Mesenteric fat pad (tissue), 1 donor: ENCODE results near the gene MLLT10. TPM values are rescaled to one million over a fixed set of nuclear protein-coding genes. Genes with fewer than 3 reads are reported as not detected.

Source experiments
- DNase-seq: peaks from one replicate; pipeline ENCODE4 v3.0.0-alpha.2; 2020; ENCODE audit warnings: low spot score
- total RNA-seq: library from RNA; stranded (reverse); fragmentation: NEBNext Ultra II Directional; extraction: Animal tissue kit (Norgen Biotek cat#: 25700); gene quantifications from one replicate; pipeline ENCODE4 v1.2.1, GENCODE V29; 2021
- donor health status: DM: yes; HTN: yes; CAD: no.

The MLLT10 gene
- total RNA-seq, 1 donor from 2014 or later = 42.1 TPM

- DNase-seq = no peak
These were observed 193.6 kb downstream of the MLLT10 start for GRCh38 chr10:21727452-21728168.

GRCh38 chr10:21728618-21729017 is 194.6 kb downstream of the MLLT10 start:
- no peak for DNase-seq

GRCh38 chr10:21732067-21732772 is 198.2 kb downstream of the MLLT10 start:
- DNase-seq = peak; percentile 79

GRCh38 chr10:21733710-21734109 is 199.7 kb downstream of the MLLT10 start:
- no peak for DNase-seq

- DNase-seq = no peak
These were observed 203.1 kb downstream of the MLLT10 start for GRCh38 chr10:21737106-21737505.

- DNase-seq = no peak
These were observed 207.0 kb downstream of the MLLT10 start for GRCh38 chr10:21740989-21741388.

GRCh38 chr10:21742740-21743412 is 208.8 kb downstream of the MLLT10 start:
- DNase-seq = no peak

GRCh38 chr10:21744223-21744622 is 210.2 kb downstream of the MLLT10 start:
- DNase-seq = no peak

GRCh38 chr10:21746118-21746517 is 212.1 kb downstream of the MLLT10 start:
- DNase-seq = no peak

- no peak for DNase-seq
These were observed 213.8 kb downstream of the MLLT10 start for GRCh38 chr10:21747809-21748208.

GRCh38 chr10:21749788-21750187 is 215.8 kb downstream of the MLLT10 start:
- DNase-seq = no peak

GRCh38 chr10:21750424-21750823 is 216.4 kb downstream of the MLLT10 start:
- no peak for DNase-seq

- DNase-seq = no peak
These were observed 217.6 kb downstream of the MLLT10 start for GRCh38 chr10:21751341-21752310.

GRCh38 chr10:21753497-21754270 is 219.7 kb downstream of the MLLT10 start:
- DNase-seq = no peak

- no peak for DNase-seq
These were observed 220.5 kb downstream of the MLLT10 start for GRCh38 chr10:21754410-21755011.

GRCh38 chr10:21756707-21757106 is 222.7 kb downstream of the MLLT10 start:
- no peak for DNase-seq

GRCh38 chr10:21757185-21757901 is 223.3 kb downstream of the MLLT10 start:
- DNase-seq = no peak

GRCh38 chr10:21758239-21758638 is 224.2 kb downstream of the MLLT10 start:
- no peak for DNase-seq

GRCh38 chr10:21758696-21759095 is 224.7 kb downstream of the MLLT10 start:
- DNase-seq = no peak
